NCI-H748 treated with DMSO at 0.1 percent for 48 hours (cell line): ENCODE results near the gene FAM72C.
"Not testable (repeated sequence)": the region's sequence is repeated elsewhere in the genome, so short reads cannot be mapped to it uniquely, and the experiment has no call there.

Experiments
- DNase-seq: peaks from one replicate; lab custom pipeline; 2025; lab: John Stamatoyannopoulos, UW

The FAM72C gene

GRCh38 chr1:143984721-143985473 lies 13.1 kb upstream of the FAM72C start:
- DNase-seq = not testable (repeated sequence)

- not testable (repeated sequence) for DNase-seq
Measured at GRCh38 chr1:143974416-143974815, 2.6 kb upstream of the FAM72C start.

DNA sequence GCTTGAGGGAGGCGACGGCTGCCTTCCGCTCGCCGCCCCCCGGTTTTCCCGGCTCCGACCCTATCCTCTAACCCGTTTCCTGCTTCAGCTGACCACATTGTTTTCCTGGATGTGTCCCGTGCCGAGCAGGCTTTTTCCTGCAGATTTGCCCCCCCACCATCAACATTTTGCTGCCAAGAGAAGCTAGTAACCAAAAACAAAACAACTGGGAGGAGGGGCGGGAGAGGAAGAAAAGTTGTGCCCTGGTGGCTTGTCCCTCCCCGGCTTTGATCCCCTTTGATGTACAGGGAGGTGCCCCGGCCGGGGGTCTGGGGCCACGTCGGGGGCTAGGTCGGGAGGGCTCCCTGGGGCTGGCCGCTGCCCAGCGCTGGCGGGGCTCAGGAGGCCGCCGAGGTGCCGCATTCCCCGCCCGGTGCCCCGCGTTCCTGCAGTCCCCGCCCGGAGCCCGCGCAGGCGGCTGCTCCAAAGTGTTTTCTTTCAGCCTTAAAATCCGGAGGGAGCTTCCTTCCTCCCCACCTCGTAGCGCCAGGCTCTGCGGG lies 2.2 kb upstream of the FAM72C start:
- not testable (repeated sequence) for DNase-seq

DNA sequence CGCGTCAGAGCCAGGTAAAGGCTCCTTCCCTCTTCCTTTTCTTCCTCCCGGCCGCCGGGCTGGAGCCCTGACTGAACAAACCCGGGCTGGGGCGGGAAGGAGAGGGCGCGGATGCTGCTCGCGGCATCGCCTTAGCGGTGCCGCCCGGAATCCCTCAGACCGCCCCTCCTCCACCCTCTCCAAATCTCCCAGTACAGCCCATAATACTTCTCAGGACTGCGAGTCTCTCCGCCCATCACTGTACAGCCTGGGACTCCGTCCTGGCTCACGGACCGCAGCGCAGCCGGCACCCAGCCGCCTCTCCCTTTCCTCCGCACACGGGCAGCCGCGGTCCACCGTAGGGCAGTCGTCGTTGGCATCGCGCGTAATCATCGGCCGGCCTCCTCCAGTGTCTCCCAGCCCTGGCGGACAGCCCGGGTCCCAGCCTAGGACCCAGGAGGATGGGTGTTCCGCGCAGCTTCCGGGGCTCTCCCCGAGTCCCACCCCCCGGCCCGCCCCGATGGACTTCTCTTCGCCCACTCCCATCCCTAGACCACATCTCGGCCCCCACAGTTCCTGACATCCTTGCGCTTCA lies 1.1 kb upstream of the FAM72C start:
- not testable (repeated sequence) for DNase-seq

- DNase-seq = not testable (repeated sequence)
Measured at GRCh38 chr1:143965860-143966259, 5.9 kb downstream of the FAM72C start.

DNA sequence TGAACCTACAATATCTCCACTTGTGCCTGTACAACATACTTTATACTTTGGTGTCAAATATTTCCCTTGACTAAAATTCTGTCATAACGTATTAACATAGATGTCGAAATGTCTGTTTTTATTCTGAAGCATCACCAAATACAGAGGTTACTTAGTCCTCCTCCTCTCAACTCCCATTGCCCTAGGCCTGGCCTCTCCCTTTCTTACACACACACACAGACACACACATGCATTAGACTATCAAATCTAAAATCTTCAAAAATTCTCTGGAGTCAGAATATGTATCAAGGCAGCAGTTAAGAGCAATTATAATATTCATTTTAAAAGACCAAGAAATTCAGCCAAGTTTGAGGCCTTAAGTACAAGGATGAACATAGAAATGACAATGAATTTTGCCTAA lies 7.5 kb downstream of the FAM72C start:
- DNase-seq = not testable (repeated sequence)

DNA sequence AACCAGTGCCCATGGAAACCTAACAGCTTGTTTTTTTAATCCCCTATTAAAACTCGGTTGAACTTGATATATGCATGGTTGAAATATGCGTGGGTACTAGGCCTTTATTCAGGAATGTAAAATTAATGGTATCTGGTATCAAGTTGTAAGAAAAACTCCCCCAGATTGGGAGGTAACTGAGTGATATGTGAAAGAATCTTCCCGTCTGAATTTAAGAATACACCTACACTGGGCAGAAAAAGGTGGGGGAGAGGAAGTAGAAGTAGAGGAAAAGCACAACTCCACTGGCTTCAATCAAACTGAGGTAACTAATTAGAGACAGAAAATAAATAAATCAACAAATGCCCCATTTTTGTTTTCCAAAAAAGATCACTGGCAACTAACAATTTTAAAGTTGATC lies 15.9 kb downstream of the FAM72C start:
- not testable (repeated sequence) for DNase-seq

GRCh38 chr1:143952913-143953312 lies 18.9 kb downstream of the FAM72C start:
- DNase-seq = not testable (repeated sequence)

DNA sequence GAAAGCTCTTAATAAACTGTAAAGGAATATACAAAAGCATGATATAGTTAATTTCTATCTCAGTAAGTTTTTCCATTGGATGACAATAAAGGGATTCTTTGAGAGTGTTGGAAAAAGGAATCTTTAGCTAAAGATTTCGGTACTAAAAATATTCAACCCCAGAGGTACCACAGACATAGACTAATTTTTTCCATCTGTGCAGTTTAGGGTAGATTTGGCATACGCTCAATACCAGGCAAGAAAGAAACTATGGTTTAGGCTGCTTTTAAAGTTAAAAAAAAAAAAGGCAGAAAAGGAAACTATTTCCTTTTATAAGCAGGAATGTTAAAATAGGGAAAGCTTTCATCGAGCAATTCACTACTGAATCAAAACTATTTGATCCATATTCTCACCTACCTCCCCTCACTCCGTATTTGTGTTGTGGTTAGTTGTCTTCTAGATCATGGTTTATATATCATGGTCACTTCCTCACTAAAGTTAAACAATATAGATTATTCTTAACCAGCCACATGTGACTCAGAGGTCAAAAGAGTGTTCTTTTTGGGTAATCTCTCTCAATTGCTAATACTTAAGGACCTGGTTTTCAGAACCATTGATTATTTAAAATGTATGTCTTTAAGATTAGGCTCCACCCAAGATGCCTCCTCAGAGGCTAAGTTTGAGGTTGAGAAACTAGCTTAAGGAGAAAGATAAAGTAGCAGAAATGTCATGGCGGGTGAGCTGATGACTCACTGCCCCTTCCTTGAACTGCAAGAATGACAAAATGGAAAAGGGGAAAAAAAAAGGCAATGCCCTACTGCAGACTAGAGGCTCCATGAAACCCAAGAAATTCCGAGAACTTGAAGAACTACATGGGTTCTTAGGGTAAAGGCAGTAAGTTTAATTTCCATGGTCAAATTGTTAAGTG lies 20.0 kb downstream of the FAM72C start:
- DNase-seq = not testable (repeated sequence)

DNA sequence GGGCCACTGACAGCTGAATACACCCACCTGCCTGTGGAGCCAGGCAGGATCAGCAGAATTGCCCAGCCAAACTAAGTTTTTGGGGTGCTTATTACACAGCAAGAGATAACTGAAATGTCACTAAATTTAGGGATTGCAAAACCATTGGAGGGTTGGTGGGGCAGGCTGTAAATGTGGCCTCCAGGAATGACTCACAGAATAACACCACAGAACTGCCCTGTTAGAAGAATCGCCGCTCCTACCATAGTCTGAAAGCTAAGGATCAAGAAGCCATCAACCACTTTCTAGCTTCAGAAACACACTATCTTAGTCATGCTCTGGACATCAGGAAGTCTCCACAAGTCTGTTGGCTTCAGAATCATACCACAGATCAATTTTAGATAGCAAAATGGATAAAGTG lies 24.0 kb downstream of the FAM72C start:
- not testable (repeated sequence) for DNase-seq

DNA sequence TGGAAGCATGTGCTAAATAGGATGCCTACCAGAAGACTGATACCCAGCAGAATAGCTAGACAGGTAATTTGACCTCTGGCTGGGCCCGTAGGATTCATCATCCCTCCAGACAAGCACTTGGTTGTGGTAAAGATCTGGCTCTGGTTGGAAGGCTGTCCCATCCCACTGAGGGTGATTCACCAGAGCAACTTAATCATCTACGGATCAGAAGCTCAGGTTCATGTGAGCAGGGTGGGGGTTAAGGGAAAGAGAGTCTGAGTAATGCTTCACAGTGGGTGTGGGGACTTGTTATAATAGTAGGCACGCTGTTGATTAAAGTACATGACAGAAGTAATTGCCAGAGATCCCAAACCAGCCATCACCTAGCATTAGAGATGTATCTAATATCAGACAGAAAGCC lies 26.5 kb downstream of the FAM72C start:
- DNase-seq = not testable (repeated sequence)

GRCh38 chr1:143944576-143945240 lies 27.1 kb downstream of the FAM72C start:
- not testable (repeated sequence) for DNase-seq

- not testable (repeated sequence) for DNase-seq
Measured at GRCh38 chr1:143943319-143943978, 28.3 kb downstream of the FAM72C start.

DNA sequence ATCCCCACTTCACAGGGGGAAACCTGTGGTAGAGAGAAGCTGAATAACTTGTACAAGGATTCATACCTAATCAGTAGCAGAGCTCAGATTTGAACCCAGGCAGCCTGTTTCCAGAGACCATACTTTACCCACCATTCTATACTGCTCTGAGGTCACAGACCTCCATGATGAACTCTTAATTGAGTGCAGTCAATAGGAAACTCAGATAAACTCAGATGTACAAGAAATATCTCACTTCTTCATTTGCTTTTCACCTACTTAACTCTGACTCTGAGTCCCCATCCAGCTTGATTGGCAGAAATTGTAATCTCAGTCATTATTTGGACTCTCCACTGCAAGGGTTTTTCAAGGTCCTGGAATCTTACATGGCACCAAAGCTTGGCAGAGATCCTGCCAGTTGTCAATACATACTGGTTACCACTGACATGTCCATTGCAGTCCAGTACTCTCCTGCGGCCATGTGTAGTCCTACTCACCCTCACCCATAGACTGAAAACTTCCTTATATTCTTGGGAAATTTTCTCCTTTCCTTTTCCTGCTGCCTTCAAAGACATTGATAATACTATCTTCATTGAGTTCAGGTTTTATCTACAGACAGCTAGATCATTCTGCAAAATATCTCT lies 29.4 kb downstream of the FAM72C start:
- DNase-seq = not testable (repeated sequence)

DNA sequence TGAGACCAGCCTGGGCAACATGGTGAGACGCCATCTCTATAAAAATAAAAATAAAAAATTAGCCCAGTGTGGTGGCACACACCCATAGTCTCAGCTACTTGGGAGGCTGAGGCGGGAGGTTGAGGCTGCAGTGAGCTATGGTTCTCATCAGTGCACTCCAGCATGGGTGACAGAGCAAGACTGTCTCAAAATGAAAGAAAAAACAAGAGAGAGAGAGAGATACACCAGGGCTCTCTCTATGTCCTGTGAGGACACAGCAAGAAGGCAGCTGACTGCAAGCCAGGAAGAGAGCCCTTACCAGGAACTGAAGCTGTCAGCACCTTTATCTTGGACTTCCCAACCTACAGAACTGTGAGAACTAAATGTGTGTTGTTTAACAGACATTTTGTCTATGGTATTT lies 32.1 kb downstream of the FAM72C start:
- DNase-seq = not testable (repeated sequence)

GRCh38 chr1:143938922-143939321 lies 32.9 kb downstream of the FAM72C start:
- DNase-seq = not testable (repeated sequence)

DNA sequence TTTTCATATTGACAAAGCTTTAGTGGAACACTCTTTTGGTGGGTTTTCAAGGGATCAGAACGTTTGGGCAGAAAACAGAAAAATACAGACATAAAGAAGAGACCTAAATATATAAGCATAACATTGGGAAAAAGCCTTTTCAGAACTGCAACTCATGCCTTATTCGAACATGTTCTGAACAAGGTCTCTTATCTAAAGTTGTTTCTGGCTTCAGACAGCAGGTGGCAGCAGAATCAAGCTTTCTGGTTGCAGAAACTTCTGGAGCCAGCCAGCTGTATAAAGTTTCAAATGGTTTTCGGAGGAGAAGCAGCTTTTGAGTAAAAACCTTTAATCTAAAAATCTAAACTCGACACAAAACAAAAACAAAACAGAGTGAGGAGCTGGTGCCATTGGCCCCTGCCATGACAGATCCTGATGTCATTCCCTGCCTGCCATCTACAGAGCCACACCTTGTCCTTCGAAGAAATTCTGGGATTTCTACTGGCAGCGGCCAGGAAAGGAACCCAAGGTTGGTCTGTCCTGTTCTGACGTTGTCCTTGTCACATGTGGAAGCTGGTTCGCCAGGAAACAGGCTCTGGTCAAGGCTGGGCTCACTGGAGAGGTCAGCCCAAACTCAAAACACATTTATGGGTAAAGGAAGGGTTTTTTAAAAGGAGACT lies 35.2 kb downstream of the FAM72C start:
- not testable (repeated sequence) for DNase-seq

- not testable (repeated sequence) for DNase-seq
Measured at GRCh38 chr1:143919127-143919526, 52.7 kb downstream of the FAM72C start.

GRCh38 chr1:143918552-143918951 lies 53.2 kb downstream of the FAM72C start:
- not testable (repeated sequence) for DNase-seq

DNA sequence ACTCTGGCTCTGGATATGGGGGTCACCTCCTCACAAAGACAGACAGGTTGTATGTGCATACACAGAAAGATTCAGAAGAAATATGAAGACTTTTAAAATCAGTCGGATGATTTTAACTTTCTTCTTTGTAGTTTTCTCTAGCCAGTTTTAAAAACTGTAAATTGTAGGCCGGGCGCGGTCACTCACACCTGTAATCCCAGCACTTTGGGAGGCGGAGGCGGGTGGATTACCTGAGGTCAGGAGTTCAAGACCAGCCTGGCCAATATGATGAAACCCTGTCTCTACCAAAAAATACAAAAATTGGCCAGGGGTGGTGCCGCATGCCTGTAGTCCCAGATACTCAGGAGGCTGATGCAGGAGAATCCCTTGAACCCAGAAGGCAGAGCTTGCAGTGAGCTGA lies 58.1 kb downstream of the FAM72C start:
- DNase-seq = not testable (repeated sequence)
